HepG2 (cell line): ENCODE measurements around the gene RPL19. TPM values are rescaled to one million over a fixed set of nuclear protein-coding genes. Genes with fewer than 3 reads are reported as not detected.

ENCODE experiments used
- ATAC-seq: fragments of 200-7000 bp; cut with Tn5 transposase; 3 replicates; pipeline ENCODE4 v1.9.1; 2020; ENCODE audit warnings: mild to moderate bottlenecking, moderate library complexity
- BruUV-seq: library from RNA; stranded (reverse); fragments of 400-500 nt; replicated peaks from 2 replicates; lab custom pipeline; 2021; lab: Mats Ljungman, UMichigan
- CTCF ChIA-PET: fragments of 300-600 bp; formaldehyde crosslinking; extraction: SDS; loops from one replicate; lab custom pipeline; 2021; ENCODE audit warnings: low total read pairs, inconsistent platforms, low intra/inter-chr PET ratio; lab: Yijun Ruan, JAX
- POLR2A ChIA-PET: fragments of 350-600 bp; sonication (Branson Sonifier 250); formaldehyde crosslinking; loops from one replicate; lab custom pipeline; 2020; ENCODE audit warnings: antibody characterized with exemption, inconsistent platforms; lab: Yijun Ruan, JAX
- DNase-seq: peaks from one replicate; pipeline ENCODE4 v3.0.0-alpha.2; 2015; ENCODE audit warnings: low spot score
- FAIRE-seq: peaks from 3 replicates; lab custom pipeline; 2011; peaks lifted over from hg19 to GRCh38; lab: Jason Lieb, UNC
- H2AFZ ChIP-seq: one replicate; pipeline ENCODE4 v1.6.1; 2011; ENCODE audit warnings: low read length, inconsistent platforms
- H3K27ac ChIP-seq: fragments of 300-600 bp; 3 replicates; pipeline ENCODE4 v1.8.0; 2011; ENCODE audit warnings: mixed run types, mild to moderate bottlenecking, mixed read lengths, low read length, inconsistent platforms; ENCODE audit not compliant: insufficient read depth; ENCODE audit errors: extremely low read length
- H3K27me3 ChIP-seq, 2 experiments: fragments of 200-600 bp in 1 of 2; 2 replicates in 1 of 2; 3 replicates in 1 of 2; pipeline versions ENCODE4 v1.6.0 to v1.8.0; 2011; ENCODE audit warnings: low read length in 2 of 2, mild to moderate bottlenecking in 2 of 2, moderate library complexity in 2 of 2, inconsistent platforms in 1 of 2; ENCODE audit not compliant: insufficient read depth in 2 of 2, control insufficient read depth in 1 of 2
- H3K36me3 ChIP-seq, 2 experiments: fragments of 200-600 bp in 1 of 2; replicated peaks in 1 of 2; 2 replicates in 1 of 2; 3 replicates in 1 of 2; pipeline versions ENCODE4 v1.5.1 to v1.8.0; 2011; ENCODE audit warnings: low read length in 2 of 2, inconsistent platforms in 1 of 2; ENCODE audit not compliant: insufficient read depth in 2 of 2, control insufficient read depth in 1 of 2
- H3K4me1 ChIP-seq: 2 replicates; pipeline ENCODE4 v1.5.1; 2012; ENCODE audit warnings: low read length, inconsistent platforms; ENCODE audit not compliant: insufficient read depth
- H3K4me2 ChIP-seq: 2 replicates; pipeline ENCODE4 v1.6.0; 2011; ENCODE audit warnings: low read depth, low read length, inconsistent platforms
- H3K4me3 ChIP-seq, 3 experiments: fragments of 200-600 bp in 1 of 3; sonication (generic), shearing (Covaris generic) in 1 of 3; replicated peaks in 1 of 3; 2 replicates each; pipeline ENCODE4 v1.5.1; 2011 to 2016; ENCODE audit warnings: low read length in 3 of 3, inconsistent platforms in 2 of 3, low read depth in 2 of 3, mild to moderate bottlenecking in 2 of 3, control low read depth in 1 of 3, mixed read lengths in 1 of 3; ENCODE audit not compliant: insufficient read depth in 1 of 3
- H3K79me2 ChIP-seq: one replicate; pipeline ENCODE4 v1.6.1; 2011; ENCODE audit warnings: low read length, inconsistent platforms; ENCODE audit not compliant: insufficient read depth
- H3K9ac ChIP-seq: 2 replicates; pipeline ENCODE4 v1.6.0; 2011; ENCODE audit warnings: mild to moderate bottlenecking, low read depth, low read length, inconsistent platforms; ENCODE audit not compliant: insufficient read depth
- H3K9me3 ChIP-seq: 2 replicates; pipeline ENCODE4 v1.5.1; 2012; ENCODE audit warnings: mild to moderate bottlenecking, low read length
- H4K20me1 ChIP-seq: 2 replicates; pipeline ENCODE4 v1.6.0; 2011; ENCODE audit warnings: inconsistent platforms, mild to moderate bottlenecking, low read length, moderate library complexity; ENCODE audit not compliant: insufficient read depth
- ATAD3A ChIP-seq: sonication (generic); formaldehyde crosslinking; IDR thresholded peaks from 2 replicates; pipeline ENCODE4 v1.4.0; 2020; ENCODE audit warnings: missing genetic modification reagents
- PRDM15 ChIP-seq: sonication (generic); formaldehyde crosslinking; IDR thresholded peaks from 2 replicates; pipeline ENCODE4 v1.4.0; 2020; ENCODE audit warnings: missing genetic modification reagents
- SIX1 ChIP-seq: sonication (generic); formaldehyde crosslinking; IDR thresholded peaks from 2 replicates; pipeline ENCODE4 v1.4.0; 2020; ENCODE audit warnings: missing genetic modification reagents, borderline replicate concordance
- ZNF704 ChIP-seq: sonication (generic); formaldehyde crosslinking; IDR thresholded peaks from 2 replicates; pipeline ENCODE4 v1.8.1; 2023; ENCODE audit warnings: mild to moderate bottlenecking, inconsistent platforms, moderate library complexity, missing genetic modification reagents, borderline replicate concordance
- ZXDC ChIP-seq: sonication (generic); formaldehyde crosslinking; IDR thresholded peaks from 2 replicates; pipeline ENCODE4 v1.5.0; 2020; ENCODE audit warnings: mild to moderate bottlenecking, missing genetic modification reagents
- WGBS: methylation state at CpG from one replicate; pipeline ENCODE4 v1.1.6; 2017; ENCODE audit warnings: low lambda C conversion rate; 5-methylcytosine and 5-hydroxymethylcytosine counted together
- in situ Hi-C: cut with HindIII; loops from 2 replicates; pipeline ENCODE4 v1.10.0; 2017; ENCODE audit warnings: low pct_unique_long_range_greater_than_20kb; ENCODE audit not compliant: extremely low pct_ligation_motif_present
- intact Hi-C: fragments of 100-400 bp; cut with micrococcal nuclease; formaldehyde crosslinking; loops from one replicate; pipeline ENCODE4 v1.10.0; 2022; ENCODE audit not compliant: unreplicated experiment
- polyA plus RNA-seq, 8 experiments: library from polyadenylated mRNA; depleted of rRNA in 3 of 8; stranded (reverse) in 7 of 8; unstranded in 1 of 8; fragments of >200 nt; fragmentation: Illumina TruSeq in 4 of 8; extraction: Trizol in 4 of 8; gene quantifications; 2 replicates each; pipeline versions ENCODE4 v1.2.1 to v1.2.3, GENCODE V29; 2011 to 2016; ENCODE audit warnings: low read depth in 4 of 8, missing spikeins in 1 of 8, mixed read lengths in 1 of 8; ENCODE audit not compliant: insufficient read depth in 1 of 8
- total RNA-seq, 5 experiments: library from RNA; depleted of rRNA; stranded (reverse); fragments of >200 nt; fragmentation: Illumina TruSeq; extraction: Trizol; gene quantifications; 2 replicates each; pipeline ENCODE4 v1.2.3, GENCODE V29; 2016; ENCODE audit warnings: low read depth in 1 of 5

RPL19 gene
- total and polyA plus RNA-seq, 2 of the 13 experiments (the other 11 are each of a cell fraction or from before 2014, with no cell fraction given), result 2,522 to 2,768 TPM

GRCh38 chr17:39153599-39154051 lies 46.5 kb upstream of the RPL19 start (continued):
- no peak for TF ChIP-seq ZNF704

GRCh38 chr17:39155654-39156053 lies 44.4 kb upstream of the RPL19 start:
- Histone ChIP-seq H4K20me1 (0 out of 2 replicates have a peak, but pooled peaks cover 2% of the 10 kb centered on the region), H3K27ac (no peak overlapping the region), H2AFZ (peak overlapping the region; percentile 61), H3K4me3 (peak overlapping the region; percentile 32 to 95 (median 78); a peak in 5 of 6 replicates), H3K79me2 (no peaks in the 10 kb centered on the region), H3K9ac (peak overlapping the region; percentile 12; the same call in 1 of the 2 replicates), H3K4me1 (peaks cover 41% of the 10 kb centered on the region), H3K9me3 (no peaks in the 10 kb centered on the region), H3K27me3 (peaks cover 4 to 19% of the 10 kb centered on the region in 2 experiments), H3K4me2 (peak overlapping the region; percentile 97), H3K36me3 (no peaks in the 10 kb centered on the region)
- DNase-seq (no peak), FAIRE-seq (no peak), ATAC-seq (no peak)
- in situ Hi-C loops (loop anchor here (25.0 kb wide), 1 partner anchor 393 kb away; the partner anchor contains the start of gene PSMB3), intact Hi-C loops (loop anchor here (10.0 kb wide), 1 partner anchor 241 kb away; no protein-coding TSS in a partner anchor)
- BruUV-seq, result no TSS peak
- ChIA-PET CTCF (no interaction called here), POLR2A (no interaction called here)
- TF ChIP-seq ZXDC (CRISPR knock-in tag), result no peak
- TF ChIP-seq PRDM15, result peak; percentile 71; the same call in 1 of the 2 replicates
- TF ChIP-seq ATAD3A, result no peak
- TF ChIP-seq SIX1 (CRISPR knock-in tag), result no peak
- WGBS, result 0% methylated on average over 2 of the region's 2 CpGs
